ENCODE results near the gene TMEM220. TPM values are rescaled to one million over a fixed set of nuclear protein-coding genes. Genes with fewer than 3 reads are reported as not detected.
"Not testable (repeated sequence)": the region's sequence is repeated elsewhere in the genome, so short reads cannot be mapped to it uniquely, and the experiment has no call there.

TMEM220 gene
- total and polyA plus RNA-seq, 9 of the 15 experiments (the other 6 are each of a cell fraction or from before 2014, with no cell fraction given): not detected

GRCh38 chr17:10697092-10698081 is 32.4 kb downstream of the TMEM220 start, which contains the start of the genes ADPRM and SCO1 (continued):
- TF ChIP-seq, protein P1, sequence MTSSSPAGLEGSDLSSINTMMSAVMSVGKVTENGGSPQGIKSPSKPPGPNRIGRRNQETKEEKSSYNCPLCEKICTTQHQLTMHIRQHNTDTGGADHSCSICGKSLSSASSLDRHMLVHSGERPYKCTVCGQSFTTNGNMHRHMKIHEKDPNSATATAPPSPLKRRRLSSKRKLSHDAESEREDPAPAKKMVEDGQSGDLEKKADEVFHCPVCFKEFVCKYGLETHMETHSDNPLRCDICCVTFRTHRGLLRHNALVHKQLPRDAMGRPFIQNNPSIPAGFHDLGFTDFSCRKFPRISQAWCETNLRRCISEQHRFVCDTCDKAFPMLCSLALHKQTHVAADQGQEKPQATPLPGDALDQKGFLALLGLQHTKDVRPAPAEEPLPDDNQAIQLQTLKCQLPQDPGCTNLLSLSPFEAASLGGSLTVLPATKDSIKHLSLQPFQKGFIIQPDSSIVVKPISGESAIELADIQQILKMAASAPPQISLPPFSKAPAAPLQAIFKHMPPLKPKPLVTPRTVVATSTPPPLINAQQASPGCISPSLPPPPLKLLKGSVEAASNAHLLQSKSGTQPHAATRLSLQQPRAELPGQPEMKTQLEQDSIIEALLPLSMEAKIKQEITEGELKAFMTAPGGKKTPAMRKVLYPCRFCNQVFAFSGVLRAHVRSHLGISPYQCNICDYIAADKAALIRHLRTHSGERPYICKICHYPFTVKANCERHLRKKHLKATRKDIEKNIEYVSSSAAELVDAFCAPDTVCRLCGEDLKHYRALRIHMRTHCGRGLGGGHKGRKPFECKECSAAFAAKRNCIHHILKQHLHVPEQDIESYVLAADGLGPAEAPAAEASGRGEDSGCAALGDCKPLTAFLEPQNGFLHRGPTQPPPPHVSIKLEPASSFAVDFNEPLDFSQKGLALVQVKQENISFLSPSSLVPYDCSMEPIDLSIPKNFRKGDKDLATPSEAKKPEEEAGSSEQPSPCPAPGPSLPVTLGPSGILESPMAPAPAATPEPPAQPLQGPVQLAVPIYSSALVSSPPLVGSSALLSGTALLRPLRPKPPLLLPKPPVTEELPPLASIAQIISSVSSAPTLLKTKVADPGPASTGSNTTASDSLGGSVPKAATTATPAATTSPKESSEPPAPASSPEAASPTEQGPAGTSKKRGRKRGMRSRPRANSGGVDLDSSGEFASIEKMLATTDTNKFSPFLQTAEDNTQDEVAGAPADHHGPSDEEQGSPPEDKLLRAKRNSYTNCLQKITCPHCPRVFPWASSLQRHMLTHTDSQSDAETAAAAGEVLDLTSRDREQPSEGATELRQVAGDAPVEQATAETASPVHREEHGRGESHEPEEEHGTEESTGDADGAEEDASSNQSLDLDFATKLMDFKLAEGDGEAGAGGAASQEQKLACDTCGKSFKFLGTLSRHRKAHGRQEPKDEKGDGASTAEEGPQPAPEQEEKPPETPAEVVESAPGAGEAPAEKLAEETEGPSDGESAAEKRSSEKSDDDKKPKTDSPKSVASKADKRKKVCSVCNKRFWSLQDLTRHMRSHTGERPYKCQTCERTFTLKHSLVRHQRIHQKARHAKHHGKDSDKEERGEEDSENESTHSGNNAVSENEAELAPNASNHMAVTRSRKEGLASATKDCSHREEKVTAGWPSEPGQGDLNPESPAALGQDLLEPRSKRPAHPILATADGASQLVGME (CRISPR knock-in tag; IDR thresholded peaks at IDR 0.05): no peak
- TF ChIP-seq ZNF384 (IDR thresholded peaks at IDR 0.05; ENCODE audit: low read depth, low read length) (no peak), FUS (optimal IDR thresholded peaks at IDR 0.05; ENCODE audit: low read depth, low read length) (no peak), HMG20B (CRISPR knock-in tag; IDR thresholded peaks at IDR 0.05) (no peak), SREBF1 (IDR thresholded peaks at IDR 0.05; ENCODE audit: borderline replicate concordance, low read depth, low read length) (no peak), MEIS2 (IDR thresholded peaks at IDR 0.05; ENCODE audit: partially characterized antibody) (no peak), ZBTB7A (IDR thresholded peaks at IDR 0.05; ENCODE audit: borderline replicate concordance, control insufficient read depth, low read depth, low read length) (peak; percentile 83; the same call in 1 of the 2 replicates), ZNF766 (CRISPR knock-in tag; conservative IDR thresholded peaks at IDR 0.05) (no peak), ZNF639 (CRISPR knock-in tag; conservative IDR thresholded peaks at IDR 0.05 in 1 of 2, IDR thresholded peaks at IDR 0.05 in 1 of 2) (peak in 1 of 2 experiments; percentile 83; a peak in 2 of 4 replicates)

DNA sequence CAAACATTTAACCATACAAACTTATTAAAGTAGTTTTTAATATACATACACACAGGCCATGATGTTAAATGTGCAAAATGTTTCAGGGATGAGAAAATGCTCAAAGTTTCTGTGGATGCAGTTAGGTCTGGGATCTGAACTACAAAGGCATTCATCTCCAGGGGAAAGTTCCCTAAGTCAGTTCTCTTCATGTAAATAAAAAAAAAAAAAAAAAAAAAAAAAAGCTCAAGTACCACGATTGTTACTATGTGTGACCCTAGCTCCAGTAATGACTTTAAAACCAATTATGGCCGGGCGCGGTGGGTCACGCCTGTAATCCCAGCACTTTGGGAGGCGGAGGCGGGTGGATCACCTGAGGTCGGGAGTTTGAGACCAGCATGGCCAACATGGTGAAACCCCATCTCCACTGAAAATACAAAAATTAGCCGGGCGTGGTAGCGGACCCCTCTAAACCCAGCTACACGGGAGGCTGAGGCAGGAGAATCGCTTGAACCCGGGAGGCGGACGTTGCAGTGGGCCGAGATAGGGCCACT is 33.9 kb downstream of the TMEM220 start:
- H3K27me3 ChIP-seq (ENCODE audit: control insufficient read depth in 2 of 2, insufficient read depth in 2 of 2, low read length in 2 of 2); H2AFZ ChIP-seq (ENCODE audit: low read depth, low read length); FAIRE-seq; BruUV-seq (replicated peaks); H4K20me1 ChIP-seq (replicated peaks; ENCODE audit: control insufficient read depth, insufficient read depth, low read length); CTCF ChIA-PET (ENCODE audit: low intra/inter-chr PET ratio); H3K9me1 ChIP-seq (ENCODE audit: control insufficient read depth, insufficient read depth, low read length); intact Hi-C loops (cut with micrococcal nuclease); ATAC-seq; in situ Hi-C loops (cut with MboI); H3K4me1 ChIP-seq (replicated peaks in 1 of 2; ENCODE audit: control insufficient read depth in 2 of 2, insufficient read depth in 2 of 2, low read length in 2 of 2); H3K9me3 ChIP-seq (replicated peaks; ENCODE audit: control insufficient read depth, insufficient read depth, low read depth, low read length): not testable (repeated sequence)
- Histone ChIP-seq H3K4me2 (ENCODE audit: insufficient read depth, low read length) (peak overlapping the region; percentile 81), H3K79me2 (ENCODE audit: control insufficient read depth, insufficient read depth, low read length) (peaks cover 71% of the 10 kb centered on the region), H3K9ac (ENCODE audit: insufficient read depth in 1 of 2, low read depth in 2 of 2, low read length in 2 of 2) (peak overlapping the region; percentile 71 to 88; a peak in 3 of 4 replicates), H3K36me3 (ENCODE audit: control insufficient read depth, insufficient read depth, low read length) (peaks cover 47% of the 10 kb centered on the region), H3K4me3 (peak overlapping the region; percentile 75), H3K27ac (ENCODE audit: extremely low read depth, low read depth, low read length) (peak overlapping the region; percentile 86; the same call in 1 of the 3 replicates)
- peak in 1 of 4 experiments; percentile 4 for DNase-seq (ENCODE audit: extremely low read depth in 1 of 4, low spot score in 3 of 4)
- 7% methylated on average over 14 of the region's 17 CpGs for WGBS (ENCODE audit: insufficient coverage, low coverage, missing lambda C conversion rate)
- POLR2A ChIA-PET: interaction anchor here (0.6 to 1.4 kb wide), 2 partner anchors 12 to 1301 kb away, joined by 3 to 4 read pairs; partner anchors contain the start of gene ZNF18

Data from K562 (cell line).